HepG2 (cell line): Measurements from ENCODE around the gene STAT5A. TPM values are rescaled to one million over a fixed set of nuclear protein-coding genes. Genes with fewer than 3 reads are reported as not detected.
A peak's percentile ranks its signal among the peaks of the same experiment; 100 is the strongest.

Experiments used
- ATF7-NPFF ChIP-seq: sonication (generic); formaldehyde crosslinking; IDR thresholded peaks from 2 replicates; pipeline ENCODE4 v1.8.1; 2023; ENCODE audit warnings: mild to moderate bottlenecking, low read depth, missing genetic modification reagents, moderate library complexity
- CAMTA2 ChIP-seq: sonication (generic); formaldehyde crosslinking; IDR thresholded peaks from 2 replicates; pipeline ENCODE4 v1.4.0; 2020; ENCODE audit warnings: mild to moderate bottlenecking, missing genetic modification reagents, borderline replicate concordance
- FOXP1 ChIP-seq, 2 experiments: fragments of 450-650 bp in 1 of 2; IDR thresholded peaks; 2 replicates each; pipeline ENCODE4 v1.6.1; 2017 to 2018; ENCODE audit warnings: antibody characterized with exemption in 1 of 2
- HMG20A ChIP-seq: IDR thresholded peaks from 2 replicates; pipeline ENCODE4 v1.6.1; 2016; ENCODE audit warnings: borderline replicate concordance
- NFE2L1 ChIP-seq: sonication (generic); formaldehyde crosslinking; IDR thresholded peaks from 2 replicates; pipeline ENCODE4 v1.4.0; 2020; ENCODE audit warnings: missing genetic modification reagents, mild to moderate bottlenecking, borderline replicate concordance
- NR1H2 ChIP-seq: sonication (generic); formaldehyde crosslinking; IDR thresholded peaks from 2 replicates; pipeline ENCODE4 v1.8.1; 2022; ENCODE audit warnings: low read depth, missing genetic modification reagents, borderline replicate concordance
- PHF21A ChIP-seq: sonication (generic); formaldehyde crosslinking; IDR thresholded peaks from 2 replicates; pipeline ENCODE4 v1.5.0; 2020; ENCODE audit warnings: mild to moderate bottlenecking, missing genetic modification reagents
- SOX6 ChIP-seq, 2 experiments: fragments of 450-650 bp in 1 of 2; sonication (generic) in 1 of 2; formaldehyde crosslinking in 1 of 2; IDR thresholded peaks; 2 replicates each; pipeline versions ENCODE4 v1.4.0 to v1.6.1; 2017 to 2020; ENCODE audit warnings: antibody characterized with exemption in 1 of 2, mild to moderate bottlenecking in 1 of 2, missing genetic modification reagents in 1 of 2
- THYN1 ChIP-seq: sonication (generic); formaldehyde crosslinking; IDR thresholded peaks from 2 replicates; pipeline ENCODE4 v1.8.1; 2023; ENCODE audit warnings: low read depth, mild to moderate bottlenecking, moderate library complexity, missing genetic modification reagents, borderline replicate concordance
- ZFY ChIP-seq: sonication (generic); formaldehyde crosslinking; IDR thresholded peaks from 2 replicates; pipeline ENCODE4 v1.4.0; 2020; ENCODE audit warnings: missing genetic modification reagents
- ZNF180 ChIP-seq: sonication (generic); formaldehyde crosslinking; IDR thresholded peaks from 2 replicates; pipeline ENCODE4 v1.4.0; 2020; ENCODE audit warnings: low read depth, missing genetic modification reagents, borderline replicate concordance
- ZNF3 ChIP-seq: IDR thresholded peaks from 2 replicates; pipeline ENCODE4 v1.7.0; 2017; ENCODE audit warnings: inconsistent platforms
- ZSCAN9 ChIP-seq: IDR thresholded peaks from 2 replicates; pipeline ENCODE4 v1.6.1; 2016; ENCODE audit warnings: borderline replicate concordance
- polyA plus RNA-seq, 8 experiments: library from polyadenylated mRNA; depleted of rRNA in 3 of 8; stranded (reverse) in 7 of 8; unstranded in 1 of 8; fragments of >200 nt; fragmentation: Illumina TruSeq in 4 of 8; extraction: Trizol in 4 of 8; gene quantifications; 2 replicates each; pipeline versions ENCODE4 v1.2.1 to v1.2.3, GENCODE V29; 2011 to 2016; ENCODE audit warnings: low read depth in 4 of 8, missing spikeins in 1 of 8, mixed read lengths in 1 of 8; ENCODE audit not compliant: insufficient read depth in 1 of 8
- total RNA-seq, 5 experiments: library from RNA; depleted of rRNA; stranded (reverse); fragments of >200 nt; fragmentation: Illumina TruSeq; extraction: Trizol; gene quantifications; 2 replicates each; pipeline ENCODE4 v1.2.3, GENCODE V29; 2016; ENCODE audit warnings: low read depth in 1 of 5
- TF ChIP-seq, protein P1 (sequence below): sonication (generic); formaldehyde crosslinking; IDR thresholded peaks from 2 replicates; pipeline ENCODE4 v1.4.0; 2020; ENCODE audit warnings: missing genetic modification reagents
- TF ChIP-seq, protein P2 (sequence below): sonication (generic); formaldehyde crosslinking; IDR thresholded peaks from 2 replicates; pipeline ENCODE4 v1.4.0; 2020; ENCODE audit warnings: missing genetic modification reagents
- TF ChIP-seq, protein P3 (sequence below): sonication (generic); formaldehyde crosslinking; IDR thresholded peaks from 2 replicates; pipeline ENCODE4 v1.4.0; 2020; ENCODE audit warnings: missing genetic modification reagents
- TF ChIP-seq, protein P4 (sequence below): sonication (generic); formaldehyde crosslinking; IDR thresholded peaks from 2 replicates; pipeline ENCODE4 v1.5.0; 2020; ENCODE audit warnings: mild to moderate bottlenecking, low read depth, missing genetic modification reagents, borderline replicate concordance
- TF ChIP-seq, protein P5 (sequence below): sonication (generic); formaldehyde crosslinking; IDR thresholded peaks from 2 replicates; pipeline ENCODE4 v1.4.0; 2020; ENCODE audit warnings: missing genetic modification reagents, mild to moderate bottlenecking, borderline replicate concordance

STAT5A gene
- total and polyA plus RNA-seq, 2 of the 13 experiments (the other 11 are each of a cell fraction or from before 2014, with no cell fraction given) = 1.4 to 4.1 TPM

DNA sequence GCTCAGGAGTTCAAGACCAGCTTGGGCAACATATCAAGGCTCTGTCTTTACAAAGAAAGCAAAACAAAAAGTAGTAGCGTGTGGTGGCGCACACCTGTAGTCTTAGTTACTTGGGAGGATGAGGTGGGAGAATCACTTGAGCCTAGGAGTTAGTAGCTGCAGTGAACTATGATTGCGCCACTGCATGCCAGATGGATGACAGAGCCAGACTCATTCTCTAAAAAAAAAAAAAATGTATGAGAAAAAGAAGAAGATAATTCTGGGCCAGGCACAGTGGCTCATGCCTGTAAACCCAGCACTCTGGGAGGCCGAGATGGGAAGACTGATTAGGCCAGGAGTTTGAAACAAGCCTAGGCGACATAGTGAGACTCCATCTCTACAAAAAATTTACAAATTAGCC, 40.6 kb upstream of the STAT5A start (continued):
- TF ChIP-seq, protein P1, sequence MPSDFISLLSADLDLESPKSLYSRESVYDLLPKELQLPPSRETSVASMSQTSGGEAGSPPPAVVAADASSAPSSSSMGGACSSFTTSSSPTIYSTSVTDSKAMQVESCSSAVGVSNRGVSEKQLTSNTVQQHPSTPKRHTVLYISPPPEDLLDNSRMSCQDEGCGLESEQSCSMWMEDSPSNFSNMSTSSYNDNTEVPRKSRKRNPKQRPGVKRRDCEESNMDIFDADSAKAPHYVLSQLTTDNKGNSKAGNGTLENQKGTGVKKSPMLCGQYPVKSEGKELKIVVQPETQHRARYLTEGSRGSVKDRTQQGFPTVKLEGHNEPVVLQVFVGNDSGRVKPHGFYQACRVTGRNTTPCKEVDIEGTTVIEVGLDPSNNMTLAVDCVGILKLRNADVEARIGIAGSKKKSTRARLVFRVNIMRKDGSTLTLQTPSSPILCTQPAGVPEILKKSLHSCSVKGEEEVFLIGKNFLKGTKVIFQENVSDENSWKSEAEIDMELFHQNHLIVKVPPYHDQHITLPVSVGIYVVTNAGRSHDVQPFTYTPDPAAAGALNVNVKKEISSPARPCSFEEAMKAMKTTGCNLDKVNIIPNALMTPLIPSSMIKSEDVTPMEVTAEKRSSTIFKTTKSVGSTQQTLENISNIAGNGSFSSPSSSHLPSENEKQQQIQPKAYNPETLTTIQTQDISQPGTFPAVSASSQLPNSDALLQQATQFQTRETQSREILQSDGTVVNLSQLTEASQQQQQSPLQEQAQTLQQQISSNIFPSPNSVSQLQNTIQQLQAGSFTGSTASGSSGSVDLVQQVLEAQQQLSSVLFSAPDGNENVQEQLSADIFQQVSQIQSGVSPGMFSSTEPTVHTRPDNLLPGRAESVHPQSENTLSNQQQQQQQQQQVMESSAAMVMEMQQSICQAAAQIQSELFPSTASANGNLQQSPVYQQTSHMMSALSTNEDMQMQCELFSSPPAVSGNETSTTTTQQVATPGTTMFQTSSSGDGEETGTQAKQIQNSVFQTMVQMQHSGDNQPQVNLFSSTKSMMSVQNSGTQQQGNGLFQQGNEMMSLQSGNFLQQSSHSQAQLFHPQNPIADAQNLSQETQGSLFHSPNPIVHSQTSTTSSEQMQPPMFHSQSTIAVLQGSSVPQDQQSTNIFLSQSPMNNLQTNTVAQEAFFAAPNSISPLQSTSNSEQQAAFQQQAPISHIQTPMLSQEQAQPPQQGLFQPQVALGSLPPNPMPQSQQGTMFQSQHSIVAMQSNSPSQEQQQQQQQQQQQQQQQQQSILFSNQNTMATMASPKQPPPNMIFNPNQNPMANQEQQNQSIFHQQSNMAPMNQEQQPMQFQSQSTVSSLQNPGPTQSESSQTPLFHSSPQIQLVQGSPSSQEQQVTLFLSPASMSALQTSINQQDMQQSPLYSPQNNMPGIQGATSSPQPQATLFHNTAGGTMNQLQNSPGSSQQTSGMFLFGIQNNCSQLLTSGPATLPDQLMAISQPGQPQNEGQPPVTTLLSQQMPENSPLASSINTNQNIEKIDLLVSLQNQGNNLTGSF = no peak
- no peak for TF ChIP-seq PHF21A (CRISPR knock-in tag)
- no peak for TF ChIP-seq CAMTA2 (CRISPR knock-in tag)
- no peak for TF ChIP-seq ZFY (CRISPR knock-in tag)
- TF ChIP-seq HMG20A (CRISPR knock-in tag) = no peak
- TF ChIP-seq ZSCAN9 (CRISPR knock-in tag) = no peak
- no peak for TF ChIP-seq ZNF180
- TF ChIP-seq NR1H2 (CRISPR knock-in tag) = no peak
- TF ChIP-seq SOX6 (IDR thresholded peaks at IDR 0.05) = no peak
- no peak for TF ChIP-seq SOX6 (CRISPR knock-in tag; IDR thresholded peaks at IDR 0.05)
- TF ChIP-seq NFE2L1 (CRISPR knock-in tag) = no peak
- TF ChIP-seq, protein P2, sequence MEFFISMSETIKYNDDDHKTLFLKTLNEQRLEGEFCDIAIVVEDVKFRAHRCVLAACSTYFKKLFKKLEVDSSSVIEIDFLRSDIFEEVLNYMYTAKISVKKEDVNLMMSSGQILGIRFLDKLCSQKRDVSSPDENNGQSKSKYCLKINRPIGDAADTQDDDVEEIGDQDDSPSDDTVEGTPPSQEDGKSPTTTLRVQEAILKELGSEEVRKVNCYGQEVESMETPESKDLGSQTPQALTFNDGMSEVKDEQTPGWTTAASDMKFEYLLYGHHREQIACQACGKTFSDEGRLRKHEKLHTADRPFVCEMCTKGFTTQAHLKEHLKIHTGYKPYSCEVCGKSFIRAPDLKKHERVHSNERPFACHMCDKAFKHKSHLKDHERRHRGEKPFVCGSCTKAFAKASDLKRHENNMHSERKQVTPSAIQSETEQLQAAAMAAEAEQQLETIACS = no peak
- TF ChIP-seq ZNF3 (CRISPR knock-in tag) = peak; percentile 79; the same call in 1 of the 2 replicates
- TF ChIP-seq THYN1 (CRISPR knock-in tag) = no peak
- TF ChIP-seq ATF7-NPFF = no peak
- TF ChIP-seq, protein P3, sequence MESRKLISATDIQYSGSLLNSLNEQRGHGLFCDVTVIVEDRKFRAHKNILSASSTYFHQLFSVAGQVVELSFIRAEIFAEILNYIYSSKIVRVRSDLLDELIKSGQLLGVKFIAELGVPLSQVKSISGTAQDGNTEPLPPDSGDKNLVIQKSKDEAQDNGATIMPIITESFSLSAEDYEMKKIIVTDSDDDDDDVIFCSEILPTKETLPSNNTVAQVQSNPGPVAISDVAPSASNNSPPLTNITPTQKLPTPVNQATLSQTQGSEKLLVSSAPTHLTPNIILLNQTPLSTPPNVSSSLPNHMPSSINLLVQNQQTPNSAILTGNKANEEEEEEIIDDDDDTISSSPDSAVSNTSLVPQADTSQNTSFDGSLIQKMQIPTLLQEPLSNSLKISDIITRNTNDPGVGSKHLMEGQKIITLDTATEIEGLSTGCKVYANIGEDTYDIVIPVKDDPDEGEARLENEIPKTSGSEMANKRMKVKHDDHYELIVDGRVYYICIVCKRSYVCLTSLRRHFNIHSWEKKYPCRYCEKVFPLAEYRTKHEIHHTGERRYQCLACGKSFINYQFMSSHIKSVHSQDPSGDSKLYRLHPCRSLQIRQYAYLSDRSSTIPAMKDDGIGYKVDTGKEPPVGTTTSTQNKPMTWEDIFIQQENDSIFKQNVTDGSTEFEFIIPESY (CRISPR knock-in tag) = peak; percentile 54; the same call in 1 of the 2 replicates
- TF ChIP-seq, protein P4, sequence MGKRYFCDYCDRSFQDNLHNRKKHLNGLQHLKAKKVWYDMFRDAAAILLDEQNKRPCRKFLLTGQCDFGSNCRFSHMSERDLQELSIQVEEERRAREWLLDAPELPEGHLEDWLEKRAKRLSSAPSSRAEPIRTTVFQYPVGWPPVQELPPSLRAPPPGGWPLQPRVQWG = no peak
- no peak for TF ChIP-seq FOXP1 (IDR thresholded peaks at IDR 0.05)
- TF ChIP-seq FOXP1 (CRISPR knock-in tag; IDR thresholded peaks at IDR 0.05) = no peak
- TF ChIP-seq, protein P5, sequence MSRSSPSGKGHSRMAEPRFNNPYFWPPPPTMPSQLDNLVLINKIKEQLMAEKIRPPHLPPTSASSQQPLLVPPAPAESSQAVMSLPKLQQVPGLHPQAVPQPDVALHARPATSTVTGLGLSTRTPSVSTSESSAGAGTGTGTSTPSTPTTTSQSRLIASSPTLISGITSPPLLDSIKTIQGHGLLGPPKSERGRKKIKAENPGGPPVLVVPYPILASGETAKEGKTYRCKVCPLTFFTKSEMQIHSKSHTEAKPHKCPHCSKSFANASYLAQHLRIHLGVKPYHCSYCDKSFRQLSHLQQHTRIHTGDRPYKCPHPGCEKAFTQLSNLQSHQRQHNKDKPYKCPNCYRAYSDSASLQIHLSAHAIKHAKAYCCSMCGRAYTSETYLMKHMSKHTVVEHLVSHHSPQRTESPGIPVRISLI = peak; percentile 56; the same call in 1 of the 2 replicates
